GM19238 (cell line): ENCODE data around the gene SMTNL2.
"Not testable (repeated sequence)": the region's sequence is repeated elsewhere in the genome, so short reads cannot be mapped to it uniquely, and the experiment has no call there.

Experiments used
- DNase-seq: peaks from one replicate; pipeline ENCODE4 v3.0.0; 2011; ENCODE audit warnings: low spot score; ENCODE audit not compliant: insufficient read length

SMTNL2 gene

DNA sequence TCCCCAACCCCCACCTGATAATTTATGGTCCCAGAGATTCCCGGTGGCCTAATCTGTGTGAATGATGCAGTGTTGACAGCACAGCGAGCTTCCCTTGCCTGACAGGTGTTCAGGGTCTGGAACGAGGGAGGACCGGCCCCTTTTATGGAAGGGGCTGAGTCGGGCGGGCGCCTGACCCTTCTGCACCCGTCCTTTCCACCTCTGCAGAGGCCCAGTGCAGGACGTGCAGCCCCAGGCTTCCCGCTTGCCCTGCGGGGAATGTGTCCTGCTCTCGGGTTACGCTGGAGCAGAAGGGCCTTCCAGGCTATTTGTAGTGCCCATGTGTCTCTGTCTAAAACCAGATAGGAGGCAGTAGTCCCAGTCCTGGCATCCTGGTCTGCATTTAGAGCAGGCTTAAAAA is 16.2 kb downstream of the SMTNL2 start:
- DNase-seq = no peak

DNA sequence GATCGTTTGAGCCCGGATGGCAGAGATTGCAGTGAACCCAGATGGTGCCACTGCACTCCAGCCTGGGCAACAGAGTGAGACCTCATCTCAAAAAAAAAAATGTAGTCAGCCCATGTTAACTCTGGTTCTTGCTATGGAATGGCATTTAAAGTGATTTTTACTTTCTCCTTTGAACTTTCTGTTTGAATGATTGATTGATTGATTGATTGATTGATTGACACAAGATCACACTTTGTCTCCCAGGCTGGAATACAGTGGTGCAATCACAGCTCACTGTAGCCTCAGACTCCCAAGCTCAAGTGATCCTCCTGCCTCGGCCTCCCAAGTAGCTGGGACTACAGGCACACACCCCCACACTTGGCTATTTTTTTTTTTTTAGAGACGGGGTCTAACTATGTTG is 17.0 kb downstream of the SMTNL2 start:
- no peak for DNase-seq

DNA sequence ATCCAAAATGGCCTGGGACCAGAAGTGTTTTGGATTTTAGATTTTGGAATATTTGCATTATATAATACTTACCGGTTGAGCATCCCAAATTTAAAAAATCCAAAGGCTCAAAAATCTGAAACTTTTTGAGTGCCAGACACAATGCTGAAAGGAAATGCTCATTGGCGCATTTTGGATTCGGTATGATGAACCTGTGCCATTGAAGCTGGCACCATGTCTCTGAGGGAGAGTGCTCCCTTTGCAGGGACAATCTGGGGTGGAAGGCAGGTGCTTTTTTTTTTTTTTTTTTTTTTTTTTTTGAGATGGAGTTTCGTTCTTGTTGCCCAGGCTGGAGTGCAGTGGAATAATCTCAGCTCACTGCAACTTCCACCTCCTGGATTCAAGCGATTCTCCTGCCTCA is 17.7 kb downstream of the SMTNL2 start:
- DNase-seq = no peak

DNA sequence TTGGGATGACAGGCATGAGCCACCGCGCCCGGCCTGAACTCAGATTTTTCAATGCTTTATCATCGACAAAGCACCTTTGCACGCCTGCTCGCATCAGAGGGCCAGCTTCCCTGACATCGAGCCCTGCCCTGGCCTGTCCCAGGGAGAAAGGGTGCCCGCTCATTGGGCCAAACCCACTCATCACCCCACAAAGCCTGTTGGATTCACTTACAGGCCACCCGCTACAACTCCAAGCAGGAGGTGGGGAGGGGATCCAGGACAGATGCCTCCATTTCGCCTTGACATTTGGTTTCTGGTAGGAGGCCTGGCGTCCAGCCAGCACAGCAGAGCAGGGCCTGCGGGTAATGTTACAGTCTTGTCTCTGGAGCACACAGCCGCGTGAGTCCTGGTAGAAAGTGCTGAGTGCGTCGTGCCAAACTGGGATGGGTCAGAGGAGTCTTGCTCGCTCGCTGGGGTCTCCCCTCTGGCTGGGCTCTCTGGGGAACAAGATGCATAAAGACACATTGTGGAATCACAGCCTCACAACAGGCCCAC is 19.8 kb downstream of the SMTNL2 start:
- DNase-seq = no peak

DNA sequence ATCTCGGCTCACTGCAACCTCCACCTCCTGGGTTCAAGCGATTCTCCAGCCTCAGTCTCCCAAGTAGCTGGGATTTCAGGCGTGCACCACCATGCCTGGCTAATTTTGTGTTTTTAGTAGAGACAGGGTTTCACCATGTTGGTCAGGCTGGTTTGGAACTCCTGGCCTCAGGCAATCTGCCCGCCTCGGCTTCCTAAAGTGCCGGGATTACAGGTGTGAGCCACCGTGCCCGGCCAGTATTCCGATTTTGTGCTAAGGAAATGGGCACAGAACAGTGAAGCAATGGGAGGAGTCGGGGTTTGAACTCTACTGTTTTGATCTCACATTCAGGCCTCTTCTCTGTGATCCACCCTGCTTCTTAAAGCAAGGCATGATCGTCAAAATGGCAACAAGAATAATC is 20.4 kb downstream of the SMTNL2 start:
- not testable (repeated sequence) for DNase-seq

DNA sequence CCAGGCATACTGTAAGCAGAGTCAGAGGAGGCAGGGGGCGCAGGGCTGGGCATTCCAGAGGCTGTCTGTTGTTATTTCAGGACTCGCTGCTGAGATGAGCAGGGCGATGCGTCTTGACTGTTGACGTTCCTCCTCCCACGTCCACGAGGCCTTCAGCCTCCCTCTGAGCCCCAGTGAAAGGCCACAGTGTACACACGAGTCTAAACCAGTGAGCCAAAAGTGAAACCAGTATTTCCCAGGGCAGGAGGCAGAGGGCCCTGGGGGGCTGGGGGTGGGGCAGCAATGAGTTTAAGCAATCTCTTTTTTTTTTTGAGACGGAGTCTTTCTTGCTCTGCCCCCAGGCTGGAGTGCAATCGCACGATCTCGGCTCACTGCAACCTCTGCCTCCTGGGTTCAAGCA is 21.5 kb downstream of the SMTNL2 start:
- no peak for DNase-seq

DNA sequence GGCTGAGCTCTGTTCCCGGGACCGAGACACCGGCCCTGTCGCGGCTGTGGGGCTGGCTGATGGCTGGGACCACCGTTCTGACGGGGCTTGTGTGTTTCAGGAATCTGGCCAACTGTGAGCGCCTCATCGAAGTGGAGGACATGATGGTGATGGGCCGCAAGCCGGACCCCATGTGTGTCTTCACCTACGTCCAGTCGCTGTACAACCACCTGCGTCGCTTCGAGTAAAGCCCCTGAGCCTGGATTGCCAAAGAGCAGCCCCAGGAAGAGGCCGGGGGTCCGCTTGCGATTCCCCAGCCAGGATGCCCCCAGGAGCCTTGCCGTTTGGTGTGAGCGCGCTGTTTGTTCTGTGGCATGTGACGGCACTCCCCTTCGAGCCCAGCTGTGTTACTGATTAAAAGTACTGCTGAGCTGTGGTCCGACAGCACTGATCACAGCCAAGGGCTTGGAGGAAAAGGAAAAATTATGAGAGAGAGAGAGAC is 23.0 kb downstream of the SMTNL2 start:
- no peak for DNase-seq

DNA sequence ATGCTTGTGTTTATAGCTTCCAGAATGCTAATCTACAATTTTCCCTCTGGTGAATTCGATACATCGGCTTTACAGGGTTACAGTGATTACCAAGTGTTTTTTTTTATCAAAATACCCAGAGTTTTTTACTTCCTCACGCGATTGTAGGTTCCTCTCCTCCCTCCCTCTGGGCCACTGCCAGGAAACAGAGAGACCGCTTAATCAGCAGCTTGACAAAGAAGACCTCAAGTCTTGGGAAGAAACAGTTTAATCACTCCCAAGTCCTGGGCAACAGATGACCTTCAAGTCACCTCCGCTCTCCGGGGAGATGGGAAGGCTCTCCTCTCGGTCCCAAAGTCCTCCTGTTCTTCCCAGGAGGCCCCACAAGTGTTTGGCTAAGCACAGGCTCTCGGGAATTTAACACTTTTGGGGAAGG is 23.5 kb downstream of the SMTNL2 start:
- DNase-seq = no peak

DNA sequence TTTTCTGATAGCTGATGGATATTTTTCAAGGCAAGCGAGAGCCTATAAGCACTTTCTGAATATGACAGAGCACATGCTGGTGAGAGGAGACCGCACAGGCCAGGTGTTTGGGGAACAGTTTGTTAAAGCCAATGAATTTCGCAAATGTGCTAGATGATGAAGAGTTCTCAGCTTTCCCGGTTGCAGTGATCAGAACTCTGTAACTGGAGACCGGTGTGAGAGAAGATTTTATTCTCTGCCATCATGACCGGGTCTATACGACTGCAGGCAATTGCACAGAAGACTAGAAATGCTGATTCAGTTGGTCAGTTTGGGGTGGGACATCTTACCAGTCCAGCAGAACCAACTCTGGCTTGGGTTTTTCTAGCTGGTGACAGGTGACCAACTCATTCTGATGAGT is 25.4 kb downstream of the SMTNL2 start:
- DNase-seq = no peak

DNA sequence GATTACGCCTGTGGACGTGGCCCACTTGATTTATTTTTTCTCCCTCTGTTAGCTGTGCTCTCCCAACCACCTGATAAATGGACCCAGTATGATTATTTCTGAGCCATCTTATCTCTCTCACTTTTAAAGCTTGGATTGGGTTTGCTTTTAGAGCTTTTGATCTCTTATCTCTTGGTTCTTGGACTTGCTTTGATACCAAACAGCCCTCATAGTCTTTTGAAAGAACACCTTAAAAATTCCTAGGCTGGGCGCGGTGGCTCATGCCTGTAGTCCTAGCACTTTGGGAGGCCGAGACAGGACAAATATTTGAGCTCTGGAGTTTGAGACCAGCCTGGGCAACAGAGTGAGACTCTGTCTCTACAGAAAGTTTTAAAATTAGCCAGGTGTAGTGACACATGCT is 25.8 kb downstream of the SMTNL2 start:
- DNase-seq = no peak

DNA sequence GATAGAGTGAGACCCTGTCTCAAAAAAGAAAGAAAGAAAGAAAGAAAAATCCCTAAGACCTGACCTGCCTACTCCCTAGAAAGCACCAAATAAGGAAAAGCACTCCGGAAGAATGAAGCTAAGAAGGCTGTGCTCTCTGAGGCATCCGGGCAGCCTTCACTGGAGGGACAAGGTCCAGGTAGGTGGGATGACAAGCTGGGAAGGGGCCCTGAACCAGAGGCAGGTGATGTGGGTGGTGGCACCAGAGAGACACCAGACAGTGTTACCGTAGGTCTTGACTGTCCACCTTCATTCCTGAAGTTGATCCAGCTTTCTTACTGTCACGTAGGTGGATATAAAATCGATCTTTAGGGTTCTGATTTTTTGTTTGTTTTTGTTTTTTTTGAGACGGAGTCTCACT is 26.3 kb downstream of the SMTNL2 start:
- no peak for DNase-seq

DNA sequence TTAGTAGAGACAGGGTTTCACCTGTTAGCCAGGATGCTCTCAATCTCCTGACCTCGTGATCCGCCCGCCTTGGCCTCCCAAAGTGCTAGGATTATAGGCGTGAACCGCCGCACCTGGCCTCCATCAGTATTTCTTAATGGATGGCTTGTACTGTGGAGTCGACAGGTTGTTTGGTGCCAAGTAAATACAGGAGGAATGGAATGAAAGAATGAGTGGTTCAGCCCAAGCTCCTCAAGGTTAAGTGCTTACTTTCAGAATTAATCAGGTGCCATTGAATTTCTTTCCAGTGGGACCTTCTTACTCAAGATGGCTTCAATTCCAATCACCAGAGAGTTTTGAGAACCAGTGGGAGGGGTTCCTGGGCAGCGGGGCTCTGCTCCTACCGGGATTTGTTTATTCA is 32.1 kb downstream of the SMTNL2 start:
- no peak for DNase-seq

DNA sequence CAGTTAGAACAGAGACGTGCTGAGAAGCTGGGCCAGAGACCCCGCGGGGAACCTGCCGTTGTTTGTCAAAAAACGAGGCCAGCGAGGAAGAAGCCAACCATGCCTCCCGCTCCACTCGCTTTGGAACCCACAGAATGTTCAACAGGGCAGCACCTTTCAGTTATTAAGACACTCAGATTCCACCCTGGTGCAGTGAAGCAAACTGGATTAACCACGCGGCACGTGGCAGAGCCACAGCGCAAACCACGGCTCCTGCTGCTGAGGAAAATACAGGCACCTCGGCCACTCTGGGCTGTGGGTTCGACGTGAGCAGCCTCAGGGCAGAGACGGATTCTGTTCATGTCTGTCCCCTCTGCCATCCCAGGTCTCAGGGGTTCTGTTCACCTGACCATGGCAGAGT is 32.8 kb downstream of the SMTNL2 start:
- DNase-seq = no peak

DNA sequence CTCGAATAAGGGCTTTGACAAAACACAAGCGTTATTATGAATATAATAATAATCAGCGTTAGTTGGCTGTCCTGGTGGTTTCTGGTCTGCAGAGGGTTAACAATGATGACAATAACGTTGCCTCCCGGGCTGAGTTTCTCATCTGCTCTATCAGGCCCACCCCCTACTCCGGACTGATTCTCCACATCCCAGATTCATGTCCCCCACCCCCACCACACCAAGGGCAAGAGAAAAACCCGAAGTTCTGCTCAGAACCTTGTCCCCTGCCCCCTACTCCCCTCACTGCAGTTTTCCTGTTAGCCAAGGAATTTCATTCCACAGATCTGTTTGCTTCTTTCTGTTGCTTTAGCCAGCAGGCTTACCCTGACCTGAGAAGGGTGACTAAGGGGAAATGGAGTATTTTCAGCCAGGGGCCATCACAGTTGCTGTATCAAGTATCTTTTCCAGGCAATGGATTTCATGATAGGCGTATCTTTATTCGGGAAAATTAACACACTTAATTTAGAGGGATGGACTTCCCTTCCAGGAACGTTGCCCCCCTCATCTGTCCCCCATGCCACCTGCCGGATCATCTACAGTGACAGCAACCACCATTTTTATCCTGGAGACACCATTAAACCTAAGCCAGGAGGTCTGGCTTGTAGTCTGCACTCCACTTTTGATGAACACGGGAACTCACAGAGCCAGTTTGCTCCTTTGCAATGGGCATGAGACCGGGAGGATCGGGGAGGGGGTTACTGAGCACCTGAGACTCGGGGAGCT is 33.4 kb downstream of the SMTNL2 start:
- no peak for DNase-seq

DNA sequence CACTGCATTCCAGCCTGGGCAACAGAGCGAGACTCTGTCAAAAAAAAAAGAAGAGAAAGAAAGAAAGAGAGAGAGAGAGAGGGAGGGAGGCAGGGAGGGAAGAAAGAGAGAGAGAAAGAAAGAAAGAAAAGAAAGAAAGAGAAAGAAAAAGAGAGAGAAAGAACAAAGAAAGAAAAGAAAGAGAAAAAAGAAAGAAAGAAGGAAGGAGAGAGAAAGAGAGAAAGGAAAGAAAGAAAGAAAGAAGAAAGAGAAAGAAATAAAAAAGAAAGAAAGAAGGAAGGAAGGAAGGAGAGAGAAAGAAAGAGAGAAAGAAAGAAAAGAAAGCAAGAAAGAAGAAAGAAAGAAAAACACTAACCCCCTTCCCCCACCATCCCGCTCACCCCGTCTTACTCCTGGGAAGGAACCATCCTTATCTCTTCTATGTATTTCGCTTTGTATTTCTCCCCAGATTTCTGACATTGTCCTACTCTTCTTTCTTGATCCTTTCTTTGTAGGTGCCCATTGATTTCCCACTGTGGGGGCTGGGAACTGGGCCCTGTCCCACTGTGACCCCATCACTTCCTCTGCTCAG is 36.3 kb downstream of the SMTNL2 start:
- DNase-seq = no peak

DNA sequence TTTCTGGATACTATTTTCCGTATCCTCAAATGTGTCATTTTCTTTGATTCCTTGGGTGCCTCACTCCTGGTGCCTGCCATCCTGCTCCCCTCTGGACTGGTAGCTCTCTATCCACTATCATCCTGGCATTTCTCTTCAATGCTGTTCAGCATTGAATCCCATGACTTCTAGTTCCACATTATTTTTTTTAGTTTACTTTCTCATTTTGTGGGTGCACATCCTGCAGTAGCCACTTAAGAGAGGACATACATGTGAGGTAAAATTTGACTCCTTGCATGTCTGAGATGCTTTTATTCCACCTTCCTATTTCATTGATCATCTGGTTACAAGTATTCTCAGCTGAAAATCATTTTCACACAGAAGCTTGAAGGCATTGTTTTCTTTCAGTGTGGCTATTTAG is 38.0 kb downstream of the SMTNL2 start:
- no peak for DNase-seq

DNA sequence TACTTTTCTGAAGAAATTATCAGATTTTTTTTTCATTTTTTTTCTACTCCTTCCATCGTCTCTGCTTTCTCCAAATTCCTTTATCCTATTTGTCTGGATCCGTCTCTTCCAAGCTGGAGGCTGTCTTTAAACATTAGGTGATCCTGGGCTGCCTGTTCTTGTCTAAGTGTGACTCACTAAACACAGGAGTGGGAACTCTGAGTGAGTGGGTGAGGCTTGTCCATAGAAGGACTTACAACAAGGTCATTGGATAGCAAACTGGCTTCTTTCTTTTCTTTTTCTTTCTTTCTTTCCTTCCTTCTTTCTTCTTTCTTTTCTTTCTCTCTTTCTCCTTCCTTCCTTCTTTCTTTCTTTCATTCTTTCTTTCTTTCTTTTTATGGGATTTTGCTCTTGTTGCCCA is 38.9 kb downstream of the SMTNL2 start:
- no peak for DNase-seq

DNA sequence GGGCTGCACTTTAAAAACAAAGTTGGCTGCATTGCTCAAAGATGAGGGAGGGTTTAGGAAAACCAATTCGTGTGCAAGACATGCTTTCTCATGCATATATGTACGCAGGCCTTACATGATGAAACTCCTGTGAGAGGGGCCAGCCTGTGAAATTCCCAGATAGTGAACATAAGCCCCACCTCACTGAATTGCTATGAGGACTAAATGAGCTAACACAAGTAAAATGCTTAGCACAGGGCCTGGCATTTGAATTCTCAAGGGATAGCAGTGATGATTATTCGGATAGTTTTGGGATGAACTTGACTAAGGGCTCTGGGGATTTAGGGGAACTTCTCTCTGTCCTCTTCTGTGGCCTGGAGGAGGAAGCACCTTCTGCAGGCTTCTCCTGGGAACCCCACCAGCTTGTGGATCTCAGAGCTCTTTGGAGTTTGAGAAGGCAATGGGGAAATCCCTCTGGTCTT is 40.2 kb downstream of the SMTNL2 start:
- not testable (repeated sequence) for DNase-seq

DNA sequence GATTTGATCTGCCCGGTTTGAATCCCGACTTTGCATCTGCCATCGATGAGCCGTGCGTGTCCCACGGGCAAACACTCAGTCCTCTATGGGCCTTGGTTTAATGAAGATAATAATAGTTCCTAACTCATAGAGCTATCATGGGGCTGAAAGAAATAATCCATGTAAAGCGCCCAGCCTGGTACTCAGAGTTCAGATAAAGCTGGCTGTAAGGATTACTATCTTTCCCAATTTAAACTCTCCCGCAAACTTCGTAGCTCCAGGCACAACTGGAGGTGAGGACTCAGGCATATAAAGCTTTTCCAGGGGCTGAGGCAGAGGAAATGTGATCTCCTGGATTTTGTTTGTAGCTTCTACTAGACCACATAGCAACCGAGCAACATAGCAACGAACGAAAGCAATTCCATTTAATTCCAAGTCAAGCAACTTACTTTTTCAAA is 40.9 kb downstream of the SMTNL2 start:
- DNase-seq = no peak

DNA sequence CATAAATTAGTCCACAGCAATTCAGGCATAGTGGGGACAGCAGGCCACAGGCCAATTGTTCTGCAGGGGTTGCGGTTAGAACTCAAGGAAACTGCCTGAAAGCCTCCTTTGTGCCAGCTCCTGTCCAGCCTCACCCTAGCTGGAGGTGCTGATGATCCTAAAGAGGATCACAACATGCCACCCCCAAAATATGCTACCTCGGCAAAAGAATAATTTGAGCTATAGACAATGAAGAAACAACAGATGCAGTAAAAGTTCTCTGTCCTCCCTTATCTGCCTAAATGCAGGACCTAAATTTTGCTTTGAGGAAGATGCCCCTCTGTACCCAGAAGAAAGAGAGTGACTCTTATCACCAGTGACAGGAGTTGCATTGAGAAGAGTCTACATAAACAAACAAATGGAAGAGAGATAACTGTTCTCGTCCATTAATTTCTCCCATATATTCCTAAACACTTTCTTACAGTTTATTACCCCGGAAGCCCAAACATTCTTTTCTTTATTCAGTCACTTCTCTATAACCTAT is 42.5 kb downstream of the SMTNL2 start:
- no peak for DNase-seq

DNA sequence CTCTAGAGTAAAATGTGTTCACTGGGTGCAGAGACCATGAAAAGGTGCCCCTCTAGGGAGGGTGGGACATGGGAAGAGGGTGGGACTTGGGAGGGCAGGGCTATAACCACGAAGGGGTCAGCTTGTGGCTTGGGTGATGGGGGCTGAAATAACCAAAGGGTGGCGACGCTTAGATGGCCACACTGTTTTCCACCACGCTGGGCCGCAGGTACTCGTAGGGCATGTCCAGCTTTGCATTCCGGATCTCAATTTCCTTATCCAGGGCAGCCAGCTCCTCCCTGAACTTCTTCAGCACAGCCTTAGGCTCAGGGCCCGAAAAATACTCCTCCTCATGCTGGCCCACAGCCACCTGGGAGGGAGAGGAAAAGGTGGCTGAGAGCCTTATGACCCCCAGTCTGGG is 47.1 kb downstream of the SMTNL2 start:
- no peak for DNase-seq

DNA sequence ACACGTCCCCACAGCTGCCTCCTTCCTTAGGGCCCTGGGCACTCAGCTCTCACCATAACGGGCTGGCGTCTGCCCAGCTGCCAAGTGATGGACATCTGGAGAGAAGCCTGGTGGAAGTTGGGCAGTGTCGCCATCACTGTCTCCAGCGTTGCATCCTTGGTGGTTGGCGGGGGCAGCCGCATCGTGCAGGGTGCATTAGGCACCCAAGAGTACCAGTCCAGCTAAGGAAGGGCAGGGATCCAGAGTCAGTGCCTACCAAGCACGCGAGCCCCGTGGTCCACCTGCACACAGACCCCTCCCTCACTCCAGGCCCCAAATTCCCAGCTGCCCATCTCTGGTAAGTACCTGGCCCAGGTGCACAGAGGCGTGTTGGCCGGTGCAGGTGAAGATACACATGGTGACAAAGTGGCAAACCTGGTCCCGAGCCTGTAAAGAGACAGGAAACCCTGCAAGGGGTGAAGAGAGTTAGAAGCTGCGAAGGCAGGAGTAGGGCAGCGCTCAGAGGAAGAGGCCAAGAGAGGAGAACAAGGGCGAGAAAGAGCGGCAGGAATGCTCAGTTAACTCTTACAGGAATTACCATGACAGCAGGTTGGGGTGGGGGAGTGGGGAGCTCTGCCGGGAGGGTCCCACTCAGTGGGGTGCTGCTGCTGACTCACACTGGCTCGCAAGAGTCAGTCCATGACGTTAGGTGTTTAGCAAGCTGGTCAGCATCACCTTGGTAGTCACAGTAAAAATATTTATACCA is 47.7 kb downstream of the SMTNL2 start:
- DNase-seq = no peak
